ENCODE measurements around the gene WNT8B.

WNT8B gene

DNA sequence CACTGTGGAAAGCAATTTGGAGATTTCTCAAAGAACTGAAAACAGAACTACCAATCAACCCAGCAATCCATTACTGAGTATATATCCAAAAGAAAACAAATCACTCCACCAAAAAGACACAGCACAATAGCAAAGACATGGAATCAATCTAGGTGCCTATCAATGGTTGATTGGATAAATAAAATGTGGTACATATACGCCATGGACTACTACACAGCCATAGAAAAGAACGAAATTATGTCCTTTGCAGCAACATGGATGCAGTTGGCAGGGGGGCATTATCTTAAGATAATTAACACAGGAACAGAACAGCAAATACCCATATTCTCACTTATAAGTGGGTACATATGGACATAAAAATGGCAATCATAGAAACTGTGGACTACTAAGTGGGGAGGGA is 35.4 kb upstream of the WNT8B start:
- no peaks in the 10 kb centered on the region for H3K36me3 ChIP-seq (ENCODE audit: insufficient read depth, low read length)
- no peaks in the 10 kb centered on the region for H4K20me1 ChIP-seq (ENCODE audit: insufficient read depth, low read length)
- no peaks in the 10 kb centered on the region for H3K27me3 ChIP-seq (ENCODE audit: insufficient read depth, low read length)
- H3K4me3 ChIP-seq (ENCODE audit: low read depth, low read length, poor library complexity, severe bottlenecking) = no peak overlapping the region
- H3K79me2 ChIP-seq (ENCODE audit: insufficient read depth, low read length) = no peaks in the 10 kb centered on the region
- no peaks in the 10 kb centered on the region for H3K9me3 ChIP-seq (ENCODE audit: low read length)
- H3K27ac ChIP-seq (ENCODE audit: low read depth, low read length, poor library complexity, severe bottlenecking) = no peak overlapping the region
- H2AFZ ChIP-seq (ENCODE audit: low read length) = no peak overlapping the region
- H3K9me2 ChIP-seq (ENCODE audit: low read depth, low read length) = no peaks in the 10 kb centered on the region
- H3K4me1 ChIP-seq (ENCODE audit: insufficient read depth, low read length, severe bottlenecking) = no peaks in the 10 kb centered on the region
- no peak overlapping the region for H3K9ac ChIP-seq (ENCODE audit: low read length)
- no peak for TF ChIP-seq EZH2 (IDR thresholded peaks at IDR 0.05; ENCODE audit: borderline replicate concordance, low read length)
- TF ChIP-seq, protein P1, sequence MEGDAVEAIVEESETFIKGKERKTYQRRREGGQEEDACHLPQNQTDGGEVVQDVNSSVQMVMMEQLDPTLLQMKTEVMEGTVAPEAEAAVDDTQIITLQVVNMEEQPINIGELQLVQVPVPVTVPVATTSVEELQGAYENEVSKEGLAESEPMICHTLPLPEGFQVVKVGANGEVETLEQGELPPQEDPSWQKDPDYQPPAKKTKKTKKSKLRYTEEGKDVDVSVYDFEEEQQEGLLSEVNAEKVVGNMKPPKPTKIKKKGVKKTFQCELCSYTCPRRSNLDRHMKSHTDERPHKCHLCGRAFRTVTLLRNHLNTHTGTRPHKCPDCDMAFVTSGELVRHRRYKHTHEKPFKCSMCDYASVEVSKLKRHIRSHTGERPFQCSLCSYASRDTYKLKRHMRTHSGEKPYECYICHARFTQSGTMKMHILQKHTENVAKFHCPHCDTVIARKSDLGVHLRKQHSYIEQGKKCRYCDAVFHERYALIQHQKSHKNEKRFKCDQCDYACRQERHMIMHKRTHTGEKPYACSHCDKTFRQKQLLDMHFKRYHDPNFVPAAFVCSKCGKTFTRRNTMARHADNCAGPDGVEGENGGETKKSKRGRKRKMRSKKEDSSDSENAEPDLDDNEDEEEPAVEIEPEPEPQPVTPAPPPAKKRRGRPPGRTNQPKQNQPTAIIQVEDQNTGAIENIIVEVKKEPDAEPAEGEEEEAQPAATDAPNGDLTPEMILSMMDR (IDR thresholded peaks at IDR 0.05; ENCODE audit: low read length) = no peak
- H3F3A ChIP-seq (ENCODE audit: insufficient read depth, low read length) = no peaks in the 10 kb centered on the region
- no peak overlapping the region for H3K4me2 ChIP-seq (ENCODE audit: low read length)

DNA sequence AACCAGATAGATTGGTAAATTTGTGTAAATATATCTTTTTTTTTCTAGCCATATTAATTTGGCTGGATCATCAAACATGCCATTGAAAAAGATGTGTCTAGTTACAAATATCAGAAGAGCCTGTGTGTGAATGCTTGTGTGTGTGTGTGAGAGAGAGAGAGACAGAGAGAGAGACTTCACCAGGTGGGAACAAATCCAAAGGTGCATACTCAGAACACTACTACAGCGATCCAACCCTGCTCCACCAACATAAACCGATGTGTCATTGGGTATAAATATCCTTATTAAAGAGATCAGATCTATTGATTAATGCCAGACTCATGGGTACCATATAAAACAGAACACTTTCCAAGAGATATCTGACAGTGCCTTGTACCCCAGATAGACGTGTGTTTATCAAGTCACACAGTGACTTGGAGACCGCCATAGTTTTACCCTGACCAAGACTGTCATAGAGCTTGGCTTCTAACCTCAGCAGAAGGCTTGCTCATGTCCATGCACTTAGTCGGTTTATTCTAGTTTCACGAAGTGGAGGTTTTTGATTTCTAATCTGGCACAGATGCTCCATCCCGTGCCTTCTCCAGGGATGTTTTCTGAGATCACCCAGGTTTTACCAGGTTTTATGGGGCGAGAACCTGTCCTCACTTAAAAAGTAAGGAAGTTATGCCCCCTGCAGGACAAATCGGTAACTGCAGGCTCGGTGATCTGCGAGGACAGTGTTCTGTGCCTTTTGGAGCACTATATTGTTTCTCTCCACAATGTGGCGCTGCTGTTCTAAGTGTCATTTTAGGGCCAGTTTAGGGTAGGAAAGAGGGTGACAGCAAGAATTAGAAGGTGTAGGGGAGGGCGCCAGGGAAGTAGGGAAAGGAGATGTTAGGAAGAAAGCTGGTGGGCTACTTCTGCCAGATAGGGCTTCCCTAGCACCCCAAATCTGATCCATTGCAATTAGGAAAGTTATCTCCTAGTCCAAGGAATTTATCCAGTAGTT is 29.3 kb upstream of the WNT8B start:
- Histone ChIP-seq H3F3A (ENCODE audit: insufficient read depth, low read length) (no peaks in the 10 kb centered on the region), H3K79me2 (ENCODE audit: insufficient read depth, low read length) (no peaks in the 10 kb centered on the region), H3K9me2 (ENCODE audit: low read depth, low read length) (no peaks in the 10 kb centered on the region), H3K4me1 (ENCODE audit: insufficient read depth, low read length, severe bottlenecking) (no peaks in the 10 kb centered on the region), H3K9ac (ENCODE audit: low read length) (no peak overlapping the region), H3K27me3 (ENCODE audit: insufficient read depth, low read length) (no peaks in the 10 kb centered on the region), H3K9me3 (ENCODE audit: low read length) (no peaks in the 10 kb centered on the region), H3K4me3 (ENCODE audit: low read depth, low read length, poor library complexity, severe bottlenecking) (no peak overlapping the region), H2AFZ (ENCODE audit: low read length) (no peak overlapping the region), H3K36me3 (ENCODE audit: insufficient read depth, low read length) (no peaks in the 10 kb centered on the region), H4K20me1 (ENCODE audit: insufficient read depth, low read length) (no peaks in the 10 kb centered on the region), H3K27ac (ENCODE audit: low read depth, low read length, poor library complexity, severe bottlenecking) (no peak overlapping the region), H3K4me2 (ENCODE audit: low read length) (no peak overlapping the region)
- TF ChIP-seq, protein P1 (IDR thresholded peaks at IDR 0.05; ENCODE audit: low read length) = peak; percentile 93
- no peak for TF ChIP-seq EZH2 (IDR thresholded peaks at IDR 0.05; ENCODE audit: borderline replicate concordance, low read length)

DNA sequence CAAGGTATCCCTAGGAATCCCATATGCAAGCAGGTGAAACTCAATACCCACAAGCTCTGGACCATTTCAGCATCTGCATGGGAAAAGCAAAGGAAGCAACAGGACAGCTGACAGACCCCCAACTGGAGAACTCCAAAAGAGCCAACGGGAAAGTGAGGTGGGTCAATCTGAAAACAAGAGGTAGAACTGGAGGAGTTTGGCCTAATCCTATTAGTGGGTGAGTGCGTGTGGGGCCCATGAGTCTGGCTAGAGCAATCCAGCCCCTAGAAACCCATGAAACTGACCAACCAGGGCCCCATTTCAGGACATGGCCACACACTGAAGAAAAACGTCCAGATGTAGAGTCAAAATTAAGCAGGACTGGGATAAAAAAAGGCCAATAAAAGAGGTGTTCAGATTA is 26.6 kb upstream of the WNT8B start:
- Histone ChIP-seq H3K4me2 (ENCODE audit: low read length) (no peak overlapping the region), H3K4me1 (ENCODE audit: insufficient read depth, low read length, severe bottlenecking) (no peaks in the 10 kb centered on the region), H3K9ac (ENCODE audit: low read length) (no peak overlapping the region), H3K4me3 (ENCODE audit: low read depth, low read length, poor library complexity, severe bottlenecking) (no peak overlapping the region), H3K27ac (ENCODE audit: low read depth, low read length, poor library complexity, severe bottlenecking) (no peak overlapping the region), H3K36me3 (ENCODE audit: insufficient read depth, low read length) (no peaks in the 10 kb centered on the region), H3K9me3 (ENCODE audit: low read length) (no peaks in the 10 kb centered on the region), H2AFZ (ENCODE audit: low read length) (no peak overlapping the region), H3F3A (ENCODE audit: insufficient read depth, low read length) (no peaks in the 10 kb centered on the region), H4K20me1 (ENCODE audit: insufficient read depth, low read length) (no peaks in the 10 kb centered on the region), H3K79me2 (ENCODE audit: insufficient read depth, low read length) (no peaks in the 10 kb centered on the region), H3K27me3 (ENCODE audit: insufficient read depth, low read length) (no peaks in the 10 kb centered on the region), H3K9me2 (ENCODE audit: low read depth, low read length) (no peaks in the 10 kb centered on the region)
- TF ChIP-seq, protein P1 (IDR thresholded peaks at IDR 0.05; ENCODE audit: low read length) = no peak
- no peak for TF ChIP-seq EZH2 (IDR thresholded peaks at IDR 0.05; ENCODE audit: borderline replicate concordance, low read length)
